ENCODE data around the gene C1orf21. TPM values are rescaled to one million over a fixed set of nuclear protein-coding genes. Genes with fewer than 3 reads are reported as not detected.
A peak's percentile ranks its signal among the peaks of the same experiment; 100 is the strongest.

C1orf21 gene
- polyA plus RNA-seq, 1 of the 3 experiments (the other 2 are of a cell fraction): 4.8 TPM

GRCh38 chr1:184518736-184519357, 132.0 kb downstream of the C1orf21 start:
- H3K9me3 ChIP-seq: no peaks in the 10 kb centered on the region; the same call in 1 of the 2 replicates
- no peak for TF ChIP-seq USF2 (IDR thresholded peaks at IDR 0.05; ENCODE audit: borderline replicate concordance, low read depth, low read length)
- no peak for TF ChIP-seq FOXJ3 (CRISPR knock-in tag; IDR thresholded peaks at IDR 0.05)
- TF ChIP-seq NRF1 (IDR thresholded peaks at IDR 0.05; ENCODE audit: low read depth, low read length): no peak
- TF ChIP-seq FOSL2 (IDR thresholded peaks at IDR 0.05; ENCODE audit: borderline replicate concordance, low read depth): no peak
- no peak for TF ChIP-seq RFX5 (IDR thresholded peaks at IDR 0.05; ENCODE audit: low read length)
- TF ChIP-seq POLR2AphosphoS5 (IDR thresholded peaks at IDR 0.05; ENCODE audit: low read depth, low read length): no peak
- no peak for TF ChIP-seq PBX3 (IDR thresholded peaks at IDR 0.05)
- TF ChIP-seq MEF2A (IDR thresholded peaks at IDR 0.05; ENCODE audit: borderline replicate concordance, low read depth): no peak
- TF ChIP-seq SIN3A (IDR thresholded peaks at IDR 0.05; ENCODE audit: borderline replicate concordance, low read depth, low read length): no peak
- no peak for TF ChIP-seq EZH2phosphoT487 (IDR thresholded peaks at IDR 0.05; ENCODE audit: borderline replicate concordance, low read depth)
- no peak for TF ChIP-seq YY1 (IDR thresholded peaks at IDR 0.05; ENCODE audit: low read depth)
- TF ChIP-seq CTCF (IDR thresholded peaks at IDR 0.05): no peak
- no peak for TF ChIP-seq ELF1 (IDR thresholded peaks at IDR 0.05)
- no peak for TF ChIP-seq USF1 (IDR thresholded peaks at IDR 0.05; ENCODE audit: borderline replicate concordance, low read depth)
- TF ChIP-seq GABPA (IDR thresholded peaks at IDR 0.05; ENCODE audit: low read depth): no peak
- TF ChIP-seq IRF3 (IDR thresholded peaks at IDR 0.05; ENCODE audit: low read depth, low read length): no peak
- no peak for TF ChIP-seq CHD2 (IDR thresholded peaks at IDR 0.05; ENCODE audit: low read length, partially characterized antibody)
- 0 out of 4 replicates have a peak overlapping the region, but pooled peaks of 1 of the 2 experiments have one; percentile 12 for H3K27ac ChIP-seq (ENCODE audit: low read depth in 2 of 2, low read length in 1 of 2)
- H3K27me3 ChIP-seq (ENCODE audit: insufficient read depth): no peaks in the 10 kb centered on the region
- DNase-seq: no peak
- H2AFZ ChIP-seq (ENCODE audit: low read depth): no peak overlapping the region
- ChIA-PET CTCF (no interaction called here), POLR2A (no interaction called here)
- H3K36me3 ChIP-seq (replicated peaks in 1 of 2; ENCODE audit: control insufficient read depth in 1 of 2, insufficient read depth in 2 of 2, low read length in 1 of 2): no peaks in the 10 kb centered on the region
- H4K20me1 ChIP-seq (ENCODE audit: insufficient read depth): no peaks in the 10 kb centered on the region
- H3K79me2 ChIP-seq (ENCODE audit: insufficient read depth): no peaks in the 10 kb centered on the region; the same call in 1 of the 2 replicates
- H3F3A ChIP-seq (replicated peaks; ENCODE audit: insufficient read depth): peaks cover 7% of the 10 kb centered on the region
- no peak overlapping the region for H3K4me3 ChIP-seq (ENCODE audit: low read depth in 2 of 2, low read length in 1 of 2)
- WGBS (ENCODE audit: low lambda C conversion rate): 82% methylated on average over 4 of the region's 4 CpGs
- no peaks in the 10 kb centered on the region for H3K9me2 ChIP-seq
- peaks cover 2 to 5% of the 10 kb centered on the region in 2 experiments; a peak in 3 of 4 replicates for H3K4me1 ChIP-seq (ENCODE audit: control insufficient read depth in 1 of 2, insufficient read depth in 2 of 2, low read depth in 1 of 2, low read length in 1 of 2)
- H3K4me2 ChIP-seq: no peak overlapping the region
- no peak overlapping the region for H3K9ac ChIP-seq

Measured in SK-N-SH (cell line).